GM18499 (cell line): ENCODE results near the gene CCDC88C.

Source experiments
- ATAC-seq: cut with Tn5 transposase; IDR thresholded peaks from one replicate; pipeline ENCODE4 v1.9.1; 2021; ENCODE audit warnings: moderate number of reproducible peaks; ENCODE audit not compliant: insufficient read depth, unreplicated experiment

CCDC88C gene

GRCh38 chr14:91332171-91332985 is 85.2 kb downstream of the CCDC88C start:
- no peak for ATAC-seq

DNA sequence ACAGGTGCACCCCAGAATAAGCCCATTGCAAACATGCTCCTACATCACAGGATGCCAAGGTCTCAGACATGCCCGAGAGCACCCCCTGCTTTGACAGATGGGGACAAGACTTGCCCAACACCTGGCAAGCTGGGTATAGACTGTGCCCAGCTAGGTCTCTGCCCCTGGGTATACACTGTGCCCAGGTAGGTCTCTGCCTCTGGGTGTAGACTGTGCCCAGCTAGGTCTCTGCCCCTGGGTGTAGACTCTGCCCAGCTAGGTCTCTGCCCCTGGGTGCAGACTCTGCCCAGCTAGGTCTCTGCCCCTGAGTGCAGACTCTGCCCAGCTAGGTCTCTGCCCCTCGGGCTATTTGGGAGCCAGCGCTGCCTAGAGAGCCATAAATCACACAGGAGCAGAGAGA is 85.9 kb downstream of the CCDC88C start:
- no peak for ATAC-seq

- no peak for ATAC-seq
These were observed 86.8 kb downstream of the CCDC88C start for GRCh38 chr14:91330856-91331255.

GRCh38 chr14:91330096-91330696 is 87.4 kb downstream of the CCDC88C start:
- ATAC-seq, result no peak

DNA sequence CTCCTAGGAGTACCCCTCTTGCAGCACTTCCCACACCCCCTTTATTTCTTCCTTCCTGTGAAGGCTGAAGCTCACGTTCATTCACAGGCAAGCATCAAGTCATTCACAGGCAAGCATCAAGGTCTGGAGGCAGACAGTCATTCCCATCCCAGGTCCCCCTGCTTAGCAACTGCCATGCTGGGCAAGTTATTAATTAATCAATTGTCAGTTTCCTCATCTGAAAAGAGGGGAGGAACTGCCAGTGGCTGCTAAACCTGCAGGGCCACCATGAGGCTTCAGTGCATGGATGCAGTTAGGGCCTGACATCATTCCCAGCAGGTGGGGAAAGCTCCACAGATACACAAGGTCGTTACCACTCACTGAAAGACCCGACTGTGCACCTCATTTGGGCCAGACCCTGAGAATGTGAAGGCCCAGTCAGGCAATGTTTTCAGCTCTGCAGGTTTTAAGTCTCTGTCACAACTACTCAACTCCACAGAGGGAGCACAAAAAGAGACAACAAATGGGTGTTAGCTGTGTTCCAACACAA is 88.1 kb downstream of the CCDC88C start:
- no peak for ATAC-seq

- no peak for ATAC-seq
These were observed 89.1 kb downstream of the CCDC88C start for GRCh38 chr14:91328313-91329050.

DNA sequence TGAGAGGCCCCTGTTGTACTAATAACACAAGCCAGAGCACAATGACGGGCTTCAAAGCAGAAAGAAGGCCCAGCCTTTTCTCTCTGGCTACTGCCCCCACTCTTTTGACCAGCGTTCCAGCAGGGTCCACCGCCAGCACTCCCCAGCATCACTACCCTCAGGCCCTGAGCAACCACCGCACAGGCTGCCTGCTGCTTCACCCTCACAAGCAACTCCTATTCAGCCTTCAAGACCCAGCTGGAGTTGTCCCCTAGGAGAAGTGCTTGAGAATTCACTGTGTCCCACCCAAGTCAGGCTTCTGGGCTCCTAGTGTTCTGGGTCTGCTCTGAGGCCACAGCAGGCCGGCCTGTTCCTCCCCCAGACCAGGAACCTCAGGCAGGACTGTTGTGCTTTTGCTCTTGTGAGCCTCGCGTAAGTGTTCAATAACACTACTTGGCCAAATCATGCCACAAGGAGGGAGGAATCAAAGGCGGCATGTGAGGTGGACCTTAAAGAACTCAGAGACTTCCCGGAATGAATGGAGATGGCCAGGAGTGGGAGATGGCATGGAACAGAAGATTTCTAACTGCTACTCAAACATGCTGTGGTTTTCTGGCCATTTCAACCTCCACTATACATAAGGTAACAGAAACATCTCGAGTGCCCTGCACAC is 89.8 kb downstream of the CCDC88C start:
- ATAC-seq, result no peak

DNA sequence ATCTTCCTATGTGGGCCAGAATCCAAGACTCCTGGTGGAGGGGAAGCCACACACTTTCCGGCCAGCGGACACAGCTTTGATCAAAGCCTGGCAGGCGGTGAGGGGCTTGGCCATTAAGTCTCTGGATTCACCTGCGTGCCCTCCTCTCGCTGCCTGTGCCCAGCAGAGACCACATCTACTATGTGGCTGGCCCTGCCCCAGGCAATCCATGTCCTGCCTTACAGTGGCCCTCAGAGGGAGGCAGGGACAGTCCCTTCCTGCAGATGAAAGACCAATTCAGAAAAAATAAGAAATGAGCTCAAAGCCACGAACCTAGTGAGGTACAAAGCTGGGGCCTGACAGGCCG is 90.4 kb downstream of the CCDC88C start:
- no peak for ATAC-seq

GRCh38 chr14:91326514-91327249 is 90.9 kb downstream of the CCDC88C start:
- no peak for ATAC-seq

- ATAC-seq, result no peak
These were observed 92.7 kb downstream of the CCDC88C start for GRCh38 chr14:91324606-91325575.

DNA sequence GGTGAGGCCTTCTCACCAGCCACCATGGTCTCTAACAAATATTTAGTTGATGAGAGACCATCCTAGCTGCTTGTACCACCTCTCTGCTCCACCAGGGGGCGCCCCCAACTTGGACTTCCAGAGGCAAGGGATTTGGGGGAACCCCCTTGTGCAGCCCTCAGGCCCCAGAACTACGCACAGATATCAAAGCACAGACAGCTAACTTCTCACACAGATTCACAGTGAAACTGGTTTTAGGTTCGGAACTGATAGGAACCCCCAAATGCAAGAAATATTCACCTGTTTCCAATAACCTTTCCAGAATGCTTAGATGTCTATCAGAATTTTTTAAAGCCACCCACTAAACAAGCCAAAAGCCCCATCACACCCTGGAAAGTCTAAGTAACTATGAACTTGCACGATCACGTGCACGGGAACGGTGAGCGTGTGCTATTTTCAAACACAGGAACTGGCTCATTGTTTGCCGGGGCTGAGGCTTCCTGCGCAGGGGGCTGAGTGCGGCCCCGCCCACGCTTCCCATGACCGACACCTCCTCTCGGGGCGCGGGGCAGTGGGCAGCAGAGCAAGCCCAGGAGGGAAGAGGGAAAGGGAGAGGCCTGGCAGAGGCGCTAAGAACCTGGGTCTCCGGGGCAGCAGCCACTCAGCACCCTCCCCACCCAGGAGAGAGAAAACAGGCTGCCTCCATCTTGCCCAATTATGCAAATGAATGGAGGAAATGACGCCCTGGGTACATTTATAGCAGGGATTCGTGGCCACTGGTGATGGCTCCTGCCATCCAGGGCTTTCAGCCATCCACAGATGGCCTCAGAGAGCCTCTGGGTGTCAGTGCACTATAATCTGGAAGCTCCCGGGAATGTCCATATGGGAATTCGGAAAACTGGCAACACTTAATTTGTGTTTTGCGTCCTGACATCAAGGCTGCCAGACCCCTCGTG is 93.7 kb downstream of the CCDC88C start:
- ATAC-seq, result peak; percentile 42

GRCh38 chr14:91323031-91323430 is 94.6 kb downstream of the CCDC88C start:
- no peak for ATAC-seq

- no peak for ATAC-seq
These were observed 95.0 kb downstream of the CCDC88C start for GRCh38 chr14:91322623-91323022.

DNA sequence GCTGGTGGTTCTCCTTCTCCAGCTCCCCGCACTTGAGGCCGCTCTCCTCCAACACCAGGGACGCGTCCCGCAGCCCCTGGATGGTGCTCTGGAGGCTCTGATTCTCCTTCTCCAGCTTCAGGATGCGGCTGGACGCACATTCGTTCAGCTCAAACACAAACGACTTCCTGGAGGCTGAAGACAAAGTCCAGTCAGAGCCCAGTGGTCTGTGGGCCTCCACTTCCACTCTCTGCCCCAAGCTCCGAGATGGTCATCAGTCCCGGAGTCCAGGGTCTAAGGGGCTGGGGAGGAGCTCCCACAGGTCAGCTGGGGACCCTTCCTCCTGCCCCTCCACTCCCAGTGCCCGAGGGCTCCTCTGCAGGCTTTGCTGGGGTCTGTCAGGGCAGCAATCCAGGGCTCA is 96.5 kb downstream of the CCDC88C start:
- ATAC-seq, result no peak

- no peak for ATAC-seq
These were observed 97.4 kb downstream of the CCDC88C start for GRCh38 chr14:91320266-91320665.

GRCh38 chr14:91318911-91319310 is 98.7 kb downstream of the CCDC88C start:
- no peak for ATAC-seq

DNA sequence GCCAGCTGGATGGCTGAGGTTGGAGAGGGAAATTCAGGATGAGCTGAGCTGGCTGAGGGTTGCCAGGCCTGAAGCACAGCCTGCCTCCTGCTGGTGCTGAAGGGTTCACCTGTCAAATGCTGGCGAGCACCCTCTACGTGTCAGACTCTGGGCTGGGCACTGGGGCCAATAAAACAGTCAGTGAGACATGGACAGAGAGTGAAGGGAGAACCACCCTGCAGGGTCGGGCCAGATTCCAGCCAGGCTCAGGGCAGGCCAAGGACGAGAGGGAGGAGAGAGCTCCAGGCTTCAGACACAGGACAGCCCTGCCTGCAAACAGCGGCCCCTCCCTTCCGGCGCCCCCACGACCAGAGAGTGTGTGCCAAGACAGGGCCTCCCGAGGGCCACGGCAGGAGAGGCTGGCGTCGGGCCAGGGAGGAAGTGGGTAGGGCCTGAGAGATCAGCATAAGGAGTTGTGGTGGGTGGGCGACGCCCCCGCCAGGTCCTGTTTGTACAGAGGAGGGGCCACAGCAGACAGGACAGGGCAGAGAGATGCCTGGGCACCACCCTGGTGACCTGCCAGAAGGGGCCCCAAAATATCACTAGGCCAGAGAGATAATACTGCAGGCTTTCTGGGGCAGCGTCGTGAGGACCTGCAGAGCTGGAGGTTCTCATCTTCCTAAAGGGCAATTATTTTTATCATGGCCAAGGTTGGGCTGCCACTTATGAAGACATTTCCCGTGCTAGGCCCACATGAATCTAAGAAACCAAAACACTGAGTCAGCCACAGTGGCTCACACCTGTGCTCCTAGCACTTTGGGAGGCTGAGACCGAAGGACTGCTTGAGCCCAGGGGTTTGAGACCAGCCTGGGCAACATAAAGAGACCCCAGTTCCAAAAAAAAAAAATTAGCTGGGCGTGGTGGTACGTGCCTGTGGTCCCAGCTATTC is 100.0 kb downstream of the CCDC88C start:
- no peak for ATAC-seq
